ENCODE data around the gene ZNF236. TPM values are rescaled to one million over a fixed set of nuclear protein-coding genes. Genes with fewer than 3 reads are reported as not detected.

Gene ZNF236
- total RNA-seq, 1 donor from 2014 or later: 13.3 TPM

DNA sequence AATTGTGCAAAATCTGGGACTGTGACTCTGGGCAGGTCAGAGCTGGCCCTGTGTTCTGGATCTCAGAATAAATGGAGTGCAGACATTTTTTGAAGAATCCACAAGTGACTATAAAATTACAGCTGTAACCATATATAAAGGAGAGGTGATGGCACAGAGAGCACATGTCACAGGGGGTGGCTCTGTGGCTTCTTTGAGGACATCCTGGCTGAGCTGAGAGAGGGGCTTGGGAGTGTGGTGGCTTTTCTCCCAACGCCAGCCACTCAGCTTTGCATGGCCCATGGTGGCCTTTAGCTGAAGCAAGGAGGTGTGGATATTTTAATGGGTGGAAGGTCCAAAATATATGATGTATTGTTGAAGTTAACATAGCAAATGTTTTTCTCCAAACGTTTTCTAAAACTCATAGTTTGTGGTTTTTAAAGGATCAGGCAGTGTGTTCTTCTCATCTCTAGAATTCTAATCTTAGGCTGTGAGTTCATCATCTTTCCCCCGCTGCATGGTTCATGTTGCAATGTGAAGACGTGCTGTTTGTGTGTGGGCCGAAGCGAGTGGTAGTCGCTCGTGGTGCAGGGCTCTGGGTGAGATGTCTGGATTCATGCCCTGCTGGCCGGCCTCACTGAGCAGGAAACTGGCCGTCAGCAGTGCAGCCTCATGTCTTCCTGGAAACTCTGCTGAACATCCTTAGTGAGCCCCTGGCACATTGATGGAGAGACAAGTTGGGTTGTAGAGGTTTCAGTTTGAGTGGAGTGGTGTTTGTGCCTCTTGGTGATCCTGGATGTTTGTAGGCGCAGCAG lies 109.9 kb downstream of the ZNF236 start:
- H3K9me3 ChIP-seq (ENCODE audit: insufficient read depth, low read depth, low read length): no peaks in the 10 kb centered on the region
- Mint-ChIP-seq H3K27me3 (ENCODE audit: low read depth, unreplicated experiment) (no peaks in the 10 kb centered on the region), H3K36me3 (ENCODE audit: low read depth, unreplicated experiment) (peaks cover 3% of the 10 kb centered on the region), H3K27ac (ENCODE audit: unreplicated experiment) (no peak overlapping the region), H3K4me3 (ENCODE audit: unreplicated experiment) (no peak overlapping the region), H3K4me1 (ENCODE audit: low read depth, unreplicated experiment) (peaks cover 4% of the 10 kb centered on the region), H3K9me3 (ENCODE audit: unreplicated experiment) (no peaks in the 10 kb centered on the region)
- H4K20me1 ChIP-seq (ENCODE audit: insufficient read depth, low read length): no peaks in the 10 kb centered on the region
- no peak for TF ChIP-seq EZH2 (IDR thresholded peaks at IDR 0.05; ENCODE audit: insufficient read depth, low read length)
- TF ChIP-seq, protein P1, sequence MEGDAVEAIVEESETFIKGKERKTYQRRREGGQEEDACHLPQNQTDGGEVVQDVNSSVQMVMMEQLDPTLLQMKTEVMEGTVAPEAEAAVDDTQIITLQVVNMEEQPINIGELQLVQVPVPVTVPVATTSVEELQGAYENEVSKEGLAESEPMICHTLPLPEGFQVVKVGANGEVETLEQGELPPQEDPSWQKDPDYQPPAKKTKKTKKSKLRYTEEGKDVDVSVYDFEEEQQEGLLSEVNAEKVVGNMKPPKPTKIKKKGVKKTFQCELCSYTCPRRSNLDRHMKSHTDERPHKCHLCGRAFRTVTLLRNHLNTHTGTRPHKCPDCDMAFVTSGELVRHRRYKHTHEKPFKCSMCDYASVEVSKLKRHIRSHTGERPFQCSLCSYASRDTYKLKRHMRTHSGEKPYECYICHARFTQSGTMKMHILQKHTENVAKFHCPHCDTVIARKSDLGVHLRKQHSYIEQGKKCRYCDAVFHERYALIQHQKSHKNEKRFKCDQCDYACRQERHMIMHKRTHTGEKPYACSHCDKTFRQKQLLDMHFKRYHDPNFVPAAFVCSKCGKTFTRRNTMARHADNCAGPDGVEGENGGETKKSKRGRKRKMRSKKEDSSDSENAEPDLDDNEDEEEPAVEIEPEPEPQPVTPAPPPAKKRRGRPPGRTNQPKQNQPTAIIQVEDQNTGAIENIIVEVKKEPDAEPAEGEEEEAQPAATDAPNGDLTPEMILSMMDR (IDR thresholded peaks at IDR 0.05; ENCODE audit: insufficient read depth, low read depth, low read length): no peak
- H3K9ac ChIP-seq (ENCODE audit: low read length): no peak overlapping the region
- peak; percentile 33 for DNase-seq (ENCODE audit: low read depth)
- H2AFZ ChIP-seq (ENCODE audit: low read depth, low read length): no peak overlapping the region
- no peak overlapping the region for H3K4me2 ChIP-seq (ENCODE audit: low read length)
- no peaks in the 10 kb centered on the region for H3K4me1 ChIP-seq (ENCODE audit: insufficient read depth, low read length)
- no peak overlapping the region for H3K4me3 ChIP-seq (ENCODE audit: insufficient read depth, low read depth, low read length)
- no peaks in the 10 kb centered on the region for H3K27me3 ChIP-seq (ENCODE audit: insufficient read depth, low read length)
- no peak for FAIRE-seq
- no peaks in the 10 kb centered on the region for H3K79me2 ChIP-seq (ENCODE audit: insufficient read depth, low read length)
- no peak overlapping the region for H3K27ac ChIP-seq (ENCODE audit: low read depth, low read length)
- H3K36me3 ChIP-seq (ENCODE audit: insufficient read depth, low read length): peaks cover 10% of the 10 kb centered on the region

DNA sequence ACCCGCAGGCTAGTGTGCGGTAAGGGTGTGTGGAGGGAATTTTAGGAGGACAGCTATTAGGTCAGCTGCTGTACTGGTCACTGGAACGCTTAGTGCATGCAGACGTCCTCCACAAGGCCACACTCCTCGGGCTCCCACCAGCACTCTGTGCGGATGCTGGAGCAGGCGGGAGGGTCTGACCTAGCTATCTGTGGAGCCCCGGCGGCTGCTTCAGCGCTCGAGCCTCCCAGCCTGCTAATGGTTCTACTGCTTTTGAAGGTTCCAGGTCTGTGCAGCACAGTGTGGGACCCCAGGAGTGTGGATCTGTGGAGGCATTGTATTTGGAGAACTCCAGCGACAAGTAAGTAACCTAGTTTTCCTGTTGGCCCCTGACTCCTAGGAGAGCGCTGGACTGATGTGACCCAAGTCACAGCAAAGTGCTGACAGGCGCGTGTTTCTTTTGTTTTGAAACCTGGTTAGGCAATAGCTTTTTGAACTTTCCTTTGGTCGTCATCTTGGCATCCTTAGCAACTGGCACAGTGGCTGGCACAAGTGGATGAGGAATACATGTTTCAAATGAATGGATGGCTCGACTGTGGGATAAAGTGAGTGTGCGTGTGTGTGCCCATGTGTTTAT lies 113.5 kb downstream of the ZNF236 start:
- H3K36me3 Mint-ChIP-seq (ENCODE audit: low read depth, unreplicated experiment): peaks cover 7% of the 10 kb centered on the region
- H3K27me3 Mint-ChIP-seq (ENCODE audit: low read depth, unreplicated experiment): no peaks in the 10 kb centered on the region
- Histone ChIP-seq H3K9ac (ENCODE audit: low read length) (no peak overlapping the region), H3K4me2 (ENCODE audit: low read length) (no peak overlapping the region), H3K9me3 (ENCODE audit: insufficient read depth, low read depth, low read length) (no peaks in the 10 kb centered on the region), H3K4me3 (ENCODE audit: insufficient read depth, low read depth, low read length) (no peak overlapping the region), H2AFZ (ENCODE audit: low read depth, low read length) (no peak overlapping the region), H3K36me3 (ENCODE audit: insufficient read depth, low read length) (peaks cover 8% of the 10 kb centered on the region), H3K27me3 (ENCODE audit: insufficient read depth, low read length) (no peaks in the 10 kb centered on the region), H4K20me1 (ENCODE audit: insufficient read depth, low read length) (no peaks in the 10 kb centered on the region), H3K4me1 (ENCODE audit: insufficient read depth, low read length) (no peaks in the 10 kb centered on the region), H3K79me2 (ENCODE audit: insufficient read depth, low read length) (no peaks in the 10 kb centered on the region), H3K27ac (ENCODE audit: low read depth, low read length) (no peak overlapping the region)
- H3K27ac Mint-ChIP-seq (ENCODE audit: unreplicated experiment): no peak overlapping the region
- DNase-seq (ENCODE audit: low read depth) (no peak), FAIRE-seq (no peak)
- H3K4me3 Mint-ChIP-seq (ENCODE audit: unreplicated experiment): no peak overlapping the region
- TF ChIP-seq, protein P1 (IDR thresholded peaks at IDR 0.05; ENCODE audit: insufficient read depth, low read depth, low read length): no peak
- no peak for TF ChIP-seq EZH2 (IDR thresholded peaks at IDR 0.05; ENCODE audit: insufficient read depth, low read length)
- no peaks in the 10 kb centered on the region for H3K9me3 Mint-ChIP-seq (ENCODE audit: unreplicated experiment)
- peaks cover 4% of the 10 kb centered on the region for H3K4me1 Mint-ChIP-seq (ENCODE audit: low read depth, unreplicated experiment)

DNA sequence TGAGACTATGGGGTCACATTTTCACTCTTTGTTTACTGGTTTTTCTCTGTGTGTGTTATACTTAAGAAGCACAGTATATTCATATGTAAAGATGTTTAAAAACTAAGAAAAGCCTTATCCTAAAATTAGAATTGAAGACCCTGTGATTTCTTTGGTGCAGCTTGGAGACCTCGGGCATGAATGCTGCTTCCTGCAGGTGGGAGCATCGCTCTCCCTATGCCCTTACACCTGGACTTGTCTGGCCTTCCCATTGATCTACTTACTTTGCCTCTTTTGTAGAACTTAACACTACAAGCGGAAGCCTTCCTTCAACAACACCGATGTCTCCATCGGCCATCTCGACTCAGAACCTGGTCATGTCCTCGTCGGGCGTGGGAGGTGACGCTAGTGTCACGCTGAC lies 114.5 kb downstream of the ZNF236 start:
- H3K4me1 Mint-ChIP-seq (ENCODE audit: low read depth, unreplicated experiment): peaks cover 4% of the 10 kb centered on the region
- no peak for TF ChIP-seq EZH2 (IDR thresholded peaks at IDR 0.05; ENCODE audit: insufficient read depth, low read length)
- TF ChIP-seq, protein P1 (IDR thresholded peaks at IDR 0.05; ENCODE audit: insufficient read depth, low read depth, low read length): no peak
- FAIRE-seq (no peak), DNase-seq (ENCODE audit: low read depth) (no peak)
- H2AFZ ChIP-seq (ENCODE audit: low read depth, low read length): no peak overlapping the region
- H3K27me3 Mint-ChIP-seq (ENCODE audit: low read depth, unreplicated experiment): no peaks in the 10 kb centered on the region
- peaks cover 7% of the 10 kb centered on the region for H3K36me3 Mint-ChIP-seq (ENCODE audit: low read depth, unreplicated experiment)
- H3K36me3 ChIP-seq (ENCODE audit: insufficient read depth, low read length): peaks cover 8% of the 10 kb centered on the region
- H3K4me1 ChIP-seq (ENCODE audit: insufficient read depth, low read length): no peaks in the 10 kb centered on the region
- no peak overlapping the region for H3K4me3 Mint-ChIP-seq (ENCODE audit: unreplicated experiment)
- no peak overlapping the region for H3K4me2 ChIP-seq (ENCODE audit: low read length)
- H3K27ac ChIP-seq (ENCODE audit: low read depth, low read length): no peak overlapping the region
- H3K27ac Mint-ChIP-seq (ENCODE audit: unreplicated experiment): no peak overlapping the region
- H4K20me1 ChIP-seq (ENCODE audit: insufficient read depth, low read length): no peaks in the 10 kb centered on the region
- H3K79me2 ChIP-seq (ENCODE audit: insufficient read depth, low read length): no peaks in the 10 kb centered on the region
- no peaks in the 10 kb centered on the region for H3K9me3 Mint-ChIP-seq (ENCODE audit: unreplicated experiment)
- H3K4me3 ChIP-seq (ENCODE audit: insufficient read depth, low read depth, low read length): no peak overlapping the region
- no peaks in the 10 kb centered on the region for H3K9me3 ChIP-seq (ENCODE audit: insufficient read depth, low read depth, low read length)
- H3K27me3 ChIP-seq (ENCODE audit: insufficient read depth, low read length): no peaks in the 10 kb centered on the region
- H3K9ac ChIP-seq (ENCODE audit: low read length): no peak overlapping the region
